Activated CD8-positive, alpha-beta T cell treated with anti-CD3 and anti-CD28 coated beads, Interleukin-2, amount 10 ng/mL, durations not matched to agents 7 days and 5 days (primary cell): Measurements from ENCODE around the gene RGS4. TPM values are rescaled to one million over a fixed set of nuclear protein-coding genes. Genes with fewer than 3 reads are reported as not detected.
A peak's percentile ranks its signal among the peaks of the same experiment; 100 is the strongest.

Source experiments
- ATAC-seq: fragments of 150-1000 bp; cut with Tn5 transposase; one replicate; pipeline ENCODE4 v1.10.0; 2021; ENCODE audit warnings: moderate library complexity
- CTCF ChIA-PET: fragments of 350-600 bp; sonication (Branson Sonifier 250); formaldehyde crosslinking; loops from one replicate; lab custom pipeline; 2021; ENCODE audit warnings: antibody characterized with exemption; lab: Charles Lee
- POLR2A ChIA-PET: fragments of 350-600 bp; sonication (Branson Sonifier 250); formaldehyde crosslinking; loops from one replicate; lab custom pipeline; 2021; ENCODE audit warnings: antibody characterized with exemption; lab: Charles Lee
- DNase-seq: peaks from one replicate; pipeline ENCODE4 v3.0.0-alpha.2; 2020
- H3K27ac Mint-ChIP-seq: one replicate; pipeline ENCODE4 v1.8.0; 2021; ENCODE audit warnings: mild to moderate bottlenecking, mixed read lengths
- H3K27me3 Mint-ChIP-seq: one replicate; pipeline ENCODE4 v1.8.0; 2021; ENCODE audit warnings: low read depth, mixed read lengths
- H3K36me3 Mint-ChIP-seq: one replicate; pipeline ENCODE4 v1.8.0; 2021; ENCODE audit warnings: low read depth, mixed read lengths
- H3K4me1 Mint-ChIP-seq: one replicate; pipeline ENCODE4 v1.8.0; 2021; ENCODE audit warnings: low read depth, mixed read lengths
- H3K4me3 Mint-ChIP-seq: one replicate; pipeline ENCODE4 v1.8.0; 2021; ENCODE audit warnings: mild to moderate bottlenecking, mixed read lengths
- H3K9me3 Mint-ChIP-seq: one replicate; pipeline ENCODE4 v1.8.0; 2022; ENCODE audit warnings: mixed read lengths; ENCODE audit not compliant: insufficient read depth
- total RNA-seq, 2 experiments: library from RNA; stranded (reverse); gene quantifications; one replicate each; pipeline ENCODE4 v1.2.3, GENCODE V29; 2021

RGS4 gene
- total RNA-seq, 2 experiments from 2014 or later: not detected

- Mint-ChIP-seq H3K27ac (no peak overlapping the region), H3K27me3 (peaks cover 26% of the 10 kb centered on the region), H3K36me3 (no peaks in the 10 kb centered on the region), H3K9me3 (no peaks in the 10 kb centered on the region), H3K4me1 (no peaks in the 10 kb centered on the region), H3K4me3 (no peak overlapping the region)
- ChIA-PET CTCF (interaction anchor here (0.7 to 5.8 kb wide), 5 partner anchors 11 to 250 kb away, joined by 3 to 56 read pairs (median 3); partner anchors contain the start of gene NUF2), POLR2A (no interaction called here)
- DNase-seq (peak; percentile 62), ATAC-seq (no peak)
Measured at GRCh38 chr1:163071405-163072255, 2.5 kb downstream of the RGS4 start.

- no peak for ATAC-seq
- H3K9me3 Mint-ChIP-seq: no peaks in the 10 kb centered on the region
- ChIA-PET POLR2A (no interaction called here), CTCF (interaction anchor here (1.5 to 5.8 kb wide), 2 partner anchors 12 to 243 kb away, joined by 3 to 56 read pairs; no protein-coding TSS in a partner anchor)
- H3K27me3 Mint-ChIP-seq: peaks cover 26% of the 10 kb centered on the region
- no peak for DNase-seq
- H3K36me3 Mint-ChIP-seq: no peaks in the 10 kb centered on the region
- no peak overlapping the region for H3K4me3 Mint-ChIP-seq
- H3K4me1 Mint-ChIP-seq: no peaks in the 10 kb centered on the region
- H3K27ac Mint-ChIP-seq: no peak overlapping the region
Measured at GRCh38 chr1:163072658-163073057, 3.5 kb downstream of the RGS4 start.

- no peaks in the 10 kb centered on the region for H3K4me1 Mint-ChIP-seq
- peaks cover 20% of the 10 kb centered on the region for H3K27me3 Mint-ChIP-seq
- no peak overlapping the region for H3K4me3 Mint-ChIP-seq
- DNase-seq (no peak), ATAC-seq (no peak)
- H3K36me3 Mint-ChIP-seq: no peaks in the 10 kb centered on the region
- H3K27ac Mint-ChIP-seq: no peak overlapping the region
- CTCF ChIA-PET: interaction anchor here (1.0 kb wide), 1 partner anchor 13 kb away, joined by 3 read pairs; no protein-coding TSS in a partner anchor
- POLR2A ChIA-PET: no interaction called here
- no peaks in the 10 kb centered on the region for H3K9me3 Mint-ChIP-seq
Measured at GRCh38 chr1:163074004-163074403, 4.8 kb downstream of the RGS4 start.

- CTCF ChIA-PET: interaction anchor here (1.0 kb wide), 1 partner anchor 14 kb away, joined by 3 read pairs; no protein-coding TSS in a partner anchor
Measured at GRCh38 chr1:163074716-163075284, 5.6 kb downstream of the RGS4 start.

GRCh38 chr1:163076044-163076443 is 6.9 kb downstream of the RGS4 start:
- Mint-ChIP-seq H3K4me1 (no peaks in the 10 kb centered on the region), H3K27me3 (peaks cover 9% of the 10 kb centered on the region), H3K27ac (no peak overlapping the region), H3K4me3 (no peak overlapping the region), H3K36me3 (no peaks in the 10 kb centered on the region), H3K9me3 (no peaks in the 10 kb centered on the region)
- DNase-seq (no peak), ATAC-seq (no peak)
- ChIA-PET POLR2A (no interaction called here), CTCF (no interaction called here)

More at GRCh38 chr1:163074716-163075284, 5.6 kb downstream of the RGS4 start:
- H3K9me3 Mint-ChIP-seq: no peaks in the 10 kb centered on the region
- no peaks in the 10 kb centered on the region for H3K36me3 Mint-ChIP-seq
- POLR2A ChIA-PET: no interaction called here
- DNase-seq (no peak), ATAC-seq (no peak)
- no peaks in the 10 kb centered on the region for H3K4me1 Mint-ChIP-seq
- peaks cover 14% of the 10 kb centered on the region for H3K27me3 Mint-ChIP-seq
- H3K4me3 Mint-ChIP-seq: no peak overlapping the region
- no peak overlapping the region for H3K27ac Mint-ChIP-seq

GRCh38 chr1:163076446-163076845 is 7.3 kb downstream of the RGS4 start:
- Mint-ChIP-seq H3K4me3 (no peak overlapping the region), H3K4me1 (no peaks in the 10 kb centered on the region), H3K27me3 (peaks cover 9% of the 10 kb centered on the region), H3K36me3 (no peaks in the 10 kb centered on the region), H3K27ac (no peak overlapping the region), H3K9me3 (no peaks in the 10 kb centered on the region)
- ChIA-PET CTCF (no interaction called here), POLR2A (no interaction called here)
- ATAC-seq (no peak), DNase-seq (no peak)

GRCh38 chr1:163076981-163077761 is 8.0 kb downstream of the RGS4 start:
- ChIA-PET CTCF (no interaction called here), POLR2A (no interaction called here)
- no peaks in the 10 kb centered on the region for H3K9me3 Mint-ChIP-seq
- peaks cover 6% of the 10 kb centered on the region for H3K27me3 Mint-ChIP-seq
- no peak for DNase-seq
- no peak for ATAC-seq
- H3K4me1 Mint-ChIP-seq: no peaks in the 10 kb centered on the region
- H3K27ac Mint-ChIP-seq: no peak overlapping the region
- H3K36me3 Mint-ChIP-seq: no peaks in the 10 kb centered on the region
- no peak overlapping the region for H3K4me3 Mint-ChIP-seq

- ChIA-PET POLR2A (no interaction called here), CTCF (no interaction called here)
- Mint-ChIP-seq H3K4me1 (no peaks in the 10 kb centered on the region), H3K27ac (no peak overlapping the region), H3K9me3 (no peaks in the 10 kb centered on the region), H3K4me3 (no peak overlapping the region), H3K36me3 (no peaks in the 10 kb centered on the region), H3K27me3 (no peaks in the 10 kb centered on the region)
- DNase-seq (no peak), ATAC-seq (no peak)
Measured at GRCh38 chr1:163082971-163083370, 13.8 kb downstream of the RGS4 start.

- no peaks in the 10 kb centered on the region for H3K9me3 Mint-ChIP-seq
- DNase-seq (no peak), ATAC-seq (no peak)
- H3K4me3 Mint-ChIP-seq: no peak overlapping the region
- H3K27ac Mint-ChIP-seq: no peak overlapping the region
- H3K4me1 Mint-ChIP-seq: no peaks in the 10 kb centered on the region
- H3K36me3 Mint-ChIP-seq: no peaks in the 10 kb centered on the region
- ChIA-PET POLR2A (no interaction called here), CTCF (no interaction called here)
- no peaks in the 10 kb centered on the region for H3K27me3 Mint-ChIP-seq
Measured at GRCh38 chr1:163083690-163084089, 14.5 kb downstream of the RGS4 start.

GRCh38 chr1:163084330-163084729 is 15.2 kb downstream of the RGS4 start:
- no peaks in the 10 kb centered on the region for H3K9me3 Mint-ChIP-seq
- H3K27me3 Mint-ChIP-seq: no peaks in the 10 kb centered on the region
- DNase-seq: no peak
- H3K27ac Mint-ChIP-seq: no peak overlapping the region
- no peak overlapping the region for H3K4me3 Mint-ChIP-seq
- no peaks in the 10 kb centered on the region for H3K4me1 Mint-ChIP-seq
- ChIA-PET POLR2A (no interaction called here), CTCF (no interaction called here)
- no peaks in the 10 kb centered on the region for H3K36me3 Mint-ChIP-seq
- no peak for ATAC-seq

GRCh38 chr1:163085041-163085903 is 16.1 kb downstream of the RGS4 start:
- Mint-ChIP-seq H3K4me3 (no peak overlapping the region), H3K9me3 (no peaks in the 10 kb centered on the region), H3K27me3 (no peaks in the 10 kb centered on the region), H3K27ac (no peak overlapping the region), H3K36me3 (no peaks in the 10 kb centered on the region), H3K4me1 (no peaks in the 10 kb centered on the region)
- ChIA-PET CTCF (no interaction called here), POLR2A (no interaction called here)
- DNase-seq (no peak), ATAC-seq (no peak)
